Measurements from ENCODE around the gene MYO1F.
"Not testable (repeated sequence)": the region's sequence is repeated elsewhere in the genome, so short reads cannot be mapped to it uniquely, and the experiment has no call there.

Gene MYO1F

DNA sequence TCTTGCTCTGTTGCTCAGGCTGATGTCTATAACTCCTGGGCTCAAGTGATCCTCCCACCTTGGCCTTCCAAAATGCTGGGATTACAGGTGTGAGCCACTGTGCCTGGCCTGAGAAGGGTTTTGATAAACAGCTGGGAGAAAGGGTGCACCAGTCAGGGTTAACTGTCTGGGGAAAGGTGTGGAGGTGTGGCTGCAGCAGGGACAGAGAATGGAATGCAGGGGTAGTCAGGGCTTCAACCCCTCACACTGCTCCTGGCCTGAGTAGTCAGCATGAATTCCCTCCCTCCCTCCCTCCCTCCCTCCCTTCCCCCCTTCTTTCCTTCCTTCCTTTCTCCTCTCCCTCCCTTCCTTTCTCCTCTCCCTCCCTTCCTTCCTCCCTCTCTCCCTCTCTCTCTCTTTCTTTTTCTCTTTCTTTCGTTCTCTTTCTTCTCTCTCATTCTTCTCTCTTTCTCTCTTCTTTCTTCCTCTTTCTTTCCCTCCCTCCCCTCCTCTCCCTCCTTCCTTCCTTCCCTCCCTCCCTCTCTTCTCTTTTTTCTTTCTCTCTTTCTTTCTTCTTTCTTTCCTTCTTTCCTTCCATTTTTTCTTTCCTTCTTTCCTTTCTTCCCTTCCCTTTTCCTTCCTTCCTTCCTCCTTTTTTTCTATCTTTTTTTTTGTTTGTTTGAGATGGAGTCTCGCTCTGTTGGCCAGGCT lies 16.0 kb downstream of the MYO1F start:
- FAIRE-seq = no peak

DNA sequence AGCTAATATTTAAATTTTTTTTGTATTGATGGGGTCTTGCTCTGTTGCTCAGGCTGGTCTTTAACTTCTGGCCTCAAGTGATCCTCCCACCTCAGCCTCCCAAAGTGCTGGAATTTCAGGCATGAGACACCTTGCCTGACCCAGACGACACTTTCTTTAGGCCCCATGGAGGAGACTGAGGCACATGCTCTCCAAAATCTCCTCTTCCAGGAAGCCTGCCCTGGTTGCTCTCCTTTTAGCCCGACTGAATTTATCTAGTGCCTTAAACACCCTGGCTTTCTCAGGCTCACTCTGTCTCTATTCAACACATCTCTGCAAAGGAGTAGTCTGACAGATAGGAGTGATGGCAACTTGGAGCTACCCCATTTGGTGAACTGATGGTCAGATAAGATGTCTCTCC lies 18.9 kb downstream of the MYO1F start:
- no peak for FAIRE-seq

DNA sequence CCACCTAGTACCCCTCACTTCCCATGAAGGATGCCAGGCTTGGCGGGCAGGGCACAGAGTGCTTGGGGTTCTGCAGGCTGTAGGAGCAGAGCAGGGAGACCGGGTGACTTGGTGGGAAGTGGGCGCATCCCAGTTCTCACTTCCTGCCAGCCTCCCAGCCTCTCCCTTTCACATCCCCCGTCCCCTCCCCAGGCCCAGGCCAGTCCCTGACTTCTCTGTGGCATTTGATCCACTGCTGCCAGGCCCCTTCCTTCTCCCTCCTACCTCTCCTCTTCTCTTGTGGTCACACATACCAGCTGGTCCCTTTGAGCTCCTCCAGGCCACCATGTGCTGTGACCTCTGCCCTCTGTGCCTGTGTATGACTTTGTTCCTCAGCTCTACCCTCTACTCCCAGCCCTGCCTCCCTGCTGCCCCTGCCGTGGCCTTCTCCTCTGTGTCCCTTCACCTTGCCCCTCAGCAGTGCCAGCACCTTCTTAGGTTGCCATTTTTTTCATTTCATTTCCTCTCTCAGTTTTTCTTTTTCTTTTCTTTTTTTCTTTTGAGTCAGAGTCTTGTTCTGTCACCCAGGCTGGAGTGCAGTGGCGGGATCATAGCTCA lies 19.5 kb downstream of the MYO1F start:
- no peak for FAIRE-seq

DNA sequence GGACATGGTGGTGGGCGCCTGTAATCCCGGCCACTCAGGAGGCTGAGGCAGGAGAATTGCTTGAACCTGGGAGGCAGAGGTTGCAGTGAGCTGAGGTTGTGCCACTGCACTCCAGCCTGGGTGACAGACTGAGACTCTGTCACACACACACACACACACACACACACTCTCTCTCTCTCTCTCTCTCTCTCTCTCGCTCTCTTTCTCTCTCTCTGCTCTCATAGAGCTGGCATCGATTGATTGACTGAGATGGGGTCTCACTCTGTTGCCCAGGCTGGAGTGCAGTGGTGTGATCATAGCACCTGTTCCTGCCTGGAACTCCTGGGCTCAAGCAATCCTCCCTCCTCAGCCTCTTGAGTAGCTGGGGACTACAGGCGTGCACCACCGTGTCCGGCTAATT lies 23.5 kb downstream of the MYO1F start:
- not testable (repeated sequence) for FAIRE-seq

DNA sequence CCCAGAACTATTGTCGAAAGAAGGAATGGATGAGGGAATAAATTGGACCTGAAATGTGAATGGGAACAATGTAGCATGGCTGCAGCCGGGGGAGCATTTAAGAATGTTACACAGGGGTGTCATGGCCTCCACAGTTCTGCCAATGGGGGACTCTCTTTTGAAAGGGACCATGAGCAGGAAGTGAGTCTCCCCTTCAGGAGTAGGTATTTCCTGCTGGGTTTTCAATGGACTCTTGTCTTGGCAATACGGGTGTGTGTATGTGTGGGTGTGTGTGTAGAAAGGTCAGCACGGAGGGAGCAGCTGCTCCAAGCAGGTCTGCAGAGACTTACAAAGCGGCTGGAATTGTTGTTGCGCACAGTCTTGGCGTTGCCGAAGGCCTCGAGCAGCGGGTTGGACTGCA lies 24.4 kb downstream of the MYO1F start:
- FAIRE-seq = no peak

DNA sequence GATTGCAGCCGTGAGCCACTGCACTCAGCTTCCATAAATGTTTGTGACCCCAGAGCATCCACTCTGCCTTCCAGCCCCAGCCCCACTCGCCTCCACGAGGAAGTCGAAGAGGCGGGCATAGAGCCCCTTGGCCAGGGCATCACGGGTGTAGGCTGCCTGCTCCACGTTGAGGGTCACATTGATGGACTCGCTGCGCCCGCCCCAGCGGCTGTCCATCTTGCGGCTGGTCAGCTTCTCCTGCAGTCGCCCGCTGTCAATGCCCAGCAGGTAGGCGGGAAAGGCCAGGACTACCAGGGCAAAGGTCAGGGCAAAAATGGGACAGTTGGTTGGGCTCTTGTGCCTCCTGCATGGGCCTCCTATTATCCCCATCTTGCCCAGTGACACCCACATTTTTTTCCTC lies 27.2 kb downstream of the MYO1F start:
- FAIRE-seq = no peak

DNA sequence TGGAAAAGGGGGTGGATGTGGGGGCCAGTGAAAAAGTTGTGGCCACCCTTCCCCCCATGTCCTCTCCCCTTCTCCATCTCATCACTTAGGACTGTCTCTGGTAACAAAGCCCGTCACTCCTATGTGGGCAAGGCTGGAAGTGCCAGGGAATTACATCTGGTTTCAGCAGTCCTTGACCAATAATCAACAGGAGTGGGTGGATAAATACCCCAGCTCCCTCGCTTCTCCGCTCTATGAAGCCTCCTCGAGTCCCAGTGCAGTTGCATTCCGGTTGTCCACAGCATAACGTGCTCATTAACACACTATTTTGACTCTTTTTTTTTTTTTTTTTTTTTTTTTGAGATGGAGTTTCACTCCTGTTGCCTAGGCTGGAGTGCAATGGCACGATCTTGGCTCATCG lies 31.5 kb downstream of the MYO1F start:
- FAIRE-seq = no peak

DNA sequence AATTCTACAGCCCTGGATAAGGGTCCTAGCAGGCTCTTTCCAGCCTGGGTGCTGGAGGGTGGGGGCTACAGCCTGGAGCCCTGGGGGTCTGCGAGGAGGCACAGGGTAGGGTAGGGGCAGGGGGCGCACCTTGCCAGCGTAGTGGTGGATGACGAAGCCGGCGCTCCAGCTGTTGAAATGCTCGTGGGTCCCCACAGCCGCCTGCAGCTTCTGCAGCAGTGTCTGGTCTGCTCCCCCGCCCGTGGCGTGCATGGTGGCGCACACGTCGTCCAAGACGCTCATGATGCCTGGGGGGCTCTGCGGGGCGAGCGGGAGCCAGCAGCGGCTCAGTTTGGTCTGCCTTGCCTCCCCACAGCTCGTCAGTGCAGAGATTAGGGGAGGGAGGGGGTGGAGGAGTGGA lies 33.1 kb downstream of the MYO1F start:
- no peak for FAIRE-seq

DNA sequence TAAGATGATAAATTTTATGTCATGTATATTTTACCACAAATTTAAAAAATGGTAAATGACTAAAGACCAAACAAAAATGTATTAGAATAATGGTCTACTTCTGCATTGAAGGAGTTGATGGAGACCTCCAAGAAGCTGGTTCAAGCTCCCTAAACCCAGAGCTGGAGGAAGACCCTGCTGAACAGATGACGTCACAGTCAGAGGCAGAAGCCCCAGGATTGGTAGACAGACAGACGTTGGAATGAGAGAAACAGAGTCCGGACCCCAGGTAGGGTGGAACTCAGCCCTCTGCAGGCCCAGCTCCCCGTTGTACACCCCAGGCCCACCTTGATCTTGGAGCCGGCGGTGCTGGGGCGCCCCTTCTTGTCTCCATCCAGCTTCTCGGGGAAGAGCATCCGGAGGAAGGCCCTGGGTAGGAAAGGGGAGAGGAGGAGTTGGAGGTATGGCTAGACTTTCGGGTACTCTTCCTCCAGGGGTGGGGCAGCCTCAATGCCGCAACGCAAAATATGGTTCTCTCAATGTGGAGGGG lies 37.6 kb downstream of the MYO1F start:
- no peak for FAIRE-seq

DNA sequence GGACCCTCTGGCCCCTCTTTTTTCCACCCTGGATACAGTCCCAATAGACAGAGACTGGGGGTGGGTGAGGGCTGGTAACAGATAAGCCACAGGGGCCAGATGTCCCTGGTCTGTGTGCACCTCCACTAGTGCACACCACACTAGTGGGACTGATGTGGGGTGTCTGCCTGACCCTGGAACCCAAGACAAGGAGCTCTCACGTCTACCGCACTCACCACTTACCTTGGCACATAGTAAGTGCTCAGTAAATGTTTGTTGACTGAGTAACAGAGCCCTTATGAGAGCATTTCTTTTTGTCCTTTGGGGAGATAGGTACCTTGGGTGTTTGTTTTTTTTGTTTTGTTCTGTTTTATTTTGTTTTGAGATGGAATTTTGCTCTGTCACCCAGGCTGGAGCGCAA lies 40.1 kb downstream of the MYO1F start:
- FAIRE-seq = no peak

DNA sequence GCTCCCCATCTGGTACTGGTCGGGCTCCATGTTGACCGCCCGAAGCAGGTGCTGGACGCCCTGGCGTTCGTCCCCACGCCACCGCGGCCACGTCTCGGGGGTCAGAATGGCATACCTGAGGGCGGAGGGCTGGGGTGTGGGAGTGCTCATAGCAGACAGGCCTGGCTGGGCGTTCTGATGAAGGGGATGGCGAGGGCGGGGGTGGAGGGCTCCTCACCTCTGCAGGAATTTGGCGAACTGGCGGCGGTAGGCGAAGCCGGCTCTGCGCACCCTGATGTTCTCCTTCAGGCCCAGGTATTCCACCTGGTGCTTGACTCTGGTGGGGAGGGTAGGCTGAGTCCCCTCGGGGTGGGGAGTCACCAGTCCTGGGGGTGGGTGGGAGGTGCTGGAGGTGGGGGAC lies 41.0 kb downstream of the MYO1F start:
- FAIRE-seq = no peak

DNA sequence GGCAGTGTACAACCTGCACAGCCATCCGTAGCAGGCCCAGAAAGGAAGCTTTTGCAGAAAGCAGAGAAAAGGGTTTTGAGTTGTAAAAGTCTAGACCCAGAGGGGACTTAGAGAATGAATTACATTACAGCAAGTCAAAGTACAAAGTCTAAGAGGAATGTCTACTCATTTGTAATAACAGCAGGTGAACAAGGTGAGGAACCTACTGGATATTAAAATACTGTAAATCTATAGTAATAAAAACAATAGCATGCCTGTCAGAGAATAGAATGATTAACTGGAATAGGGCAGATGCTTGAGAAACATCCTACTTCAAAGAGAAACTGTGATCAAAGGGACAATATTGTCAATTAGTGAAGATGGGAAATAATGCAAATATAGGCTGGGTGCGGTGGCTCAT lies 45.0 kb downstream of the MYO1F start:
- no peak for FAIRE-seq

DNA sequence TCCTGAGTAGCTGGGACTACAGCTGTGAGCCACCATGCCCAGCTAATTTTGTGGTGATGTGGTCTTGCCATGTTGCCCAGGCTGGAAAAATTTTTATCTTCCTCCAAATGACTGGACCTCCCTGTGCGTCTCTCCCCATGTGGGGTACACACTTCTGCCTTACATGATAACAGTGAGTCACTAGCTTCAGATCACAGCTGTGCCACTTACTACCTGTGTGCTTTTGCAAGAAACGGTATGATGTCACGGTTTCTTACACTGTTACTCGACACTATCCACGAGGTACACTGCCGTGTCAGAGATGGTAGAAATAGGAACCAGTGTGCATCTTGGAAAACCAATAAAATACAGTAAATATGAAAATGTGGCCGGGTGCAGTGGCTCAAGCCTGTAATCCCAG lies 45.8 kb downstream of the MYO1F start:
- no peak for FAIRE-seq

DNA sequence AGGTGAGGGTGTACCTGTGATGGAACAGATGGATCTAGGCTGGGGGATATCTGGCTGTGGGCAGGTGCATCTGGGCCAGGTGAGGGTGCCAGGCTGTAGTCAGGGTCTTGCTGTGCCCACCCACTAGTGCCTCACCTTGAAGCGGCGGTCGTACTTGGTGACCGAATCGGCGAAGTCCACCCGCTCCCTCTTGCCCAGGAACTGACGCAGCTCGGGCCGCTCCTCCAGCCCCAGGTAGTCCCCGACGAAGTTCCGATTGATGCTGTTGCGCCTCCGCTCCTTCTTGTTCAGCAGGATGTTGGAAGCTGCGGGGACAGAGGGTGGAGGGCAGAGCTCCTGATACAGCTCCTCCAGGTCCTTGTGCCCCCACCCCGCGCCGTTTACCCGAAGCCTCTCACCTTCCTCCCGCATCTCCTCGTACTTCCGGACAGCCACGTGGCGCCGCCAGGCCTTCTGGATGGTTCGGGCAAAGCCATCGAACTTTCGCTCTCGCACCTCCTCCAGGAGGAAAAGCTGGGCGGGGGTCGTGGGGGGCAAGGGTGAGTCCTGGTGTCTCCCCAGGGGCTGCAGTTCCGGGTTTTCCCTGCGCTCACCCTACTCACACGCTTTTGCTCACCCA lies 47.1 kb downstream of the MYO1F start:
- no peak for FAIRE-seq

DNA sequence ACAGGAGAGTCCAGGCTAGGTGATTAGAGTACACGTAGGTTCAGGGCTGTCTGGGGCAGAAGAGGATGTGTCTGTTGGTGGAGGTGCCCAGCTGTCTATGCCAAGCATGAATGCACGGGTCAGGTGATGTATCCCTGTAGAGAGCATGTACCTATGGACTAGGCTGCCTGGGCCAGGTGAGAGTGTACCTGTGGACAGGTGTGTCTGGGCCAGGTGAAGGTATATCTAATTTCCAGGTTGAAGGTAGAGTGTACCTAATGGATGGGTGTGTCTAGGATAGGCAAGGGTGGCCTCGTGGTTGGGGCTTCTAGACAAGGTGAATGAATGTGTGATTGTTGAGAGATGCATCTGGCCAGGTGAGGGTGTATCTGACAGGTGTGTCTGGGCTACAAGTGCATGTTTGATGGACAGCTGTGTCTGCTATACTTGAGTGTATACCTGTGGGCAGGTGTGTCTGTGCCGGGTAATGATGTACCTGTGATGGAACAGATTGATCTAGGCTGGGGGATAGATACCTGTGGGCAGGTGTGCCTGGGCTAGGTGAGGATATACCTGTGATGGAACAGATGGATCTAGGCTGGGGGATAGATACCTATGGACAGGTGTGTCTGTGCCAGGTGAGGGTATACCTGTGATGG lies 47.8 kb downstream of the MYO1F start:
- no peak for FAIRE-seq

DNA sequence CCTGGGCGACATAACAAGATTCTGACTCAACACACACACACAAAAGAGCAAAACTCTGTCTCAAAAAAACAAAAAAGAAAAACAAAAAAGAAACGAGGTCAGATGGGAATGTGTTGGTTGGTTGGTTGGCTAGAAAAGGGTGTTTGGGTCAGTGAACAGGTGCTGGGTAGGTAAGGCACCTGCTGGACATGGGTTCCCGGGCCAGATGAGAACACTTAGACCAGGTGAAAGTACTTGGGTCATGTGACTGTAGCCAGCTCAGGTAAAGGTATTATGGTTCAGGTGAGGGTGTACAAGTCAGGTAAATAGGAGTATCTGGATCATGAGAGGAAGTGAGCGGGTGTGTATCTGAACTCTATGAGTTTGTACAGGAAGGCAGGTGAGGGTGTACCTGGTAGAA lies 48.7 kb downstream of the MYO1F start:
- no peak for FAIRE-seq

DNA sequence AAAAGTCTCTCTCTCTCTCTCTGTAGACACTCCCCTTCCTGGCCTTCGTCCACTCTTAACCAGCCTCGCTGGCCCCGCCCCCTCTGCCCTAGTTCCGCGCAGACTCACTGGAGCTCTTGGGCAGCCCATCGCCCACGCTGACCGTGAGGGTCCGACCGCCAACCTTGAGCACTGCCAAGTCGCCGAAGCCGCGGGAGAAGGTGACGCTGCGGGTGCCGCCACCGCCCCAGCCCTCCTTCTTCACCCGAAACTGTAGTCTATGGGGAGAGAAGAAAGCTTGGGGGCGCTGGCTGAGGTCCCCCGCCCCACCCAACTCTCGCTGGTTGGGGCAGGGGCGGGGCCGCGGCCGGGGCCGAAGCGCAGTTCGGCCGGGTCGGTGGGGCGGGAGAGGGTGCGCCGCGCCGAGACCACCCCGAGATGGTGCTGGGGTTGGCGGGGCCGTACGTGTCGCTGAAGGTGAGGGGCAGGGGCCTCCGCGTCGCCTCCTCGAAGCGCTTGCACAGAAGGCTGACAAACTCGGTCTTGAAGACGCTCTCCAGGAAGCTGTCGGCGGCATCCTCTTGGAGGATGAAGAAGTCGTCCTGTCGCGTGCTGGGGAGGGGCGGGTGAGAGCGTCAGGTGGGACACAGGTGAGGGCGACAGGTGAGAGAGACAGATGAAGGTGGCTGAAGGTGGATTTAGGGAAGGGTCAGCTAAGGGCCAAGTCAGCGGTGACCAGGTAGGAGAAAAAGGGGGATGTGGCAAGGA lies 50.7 kb downstream of the MYO1F start:
- FAIRE-seq = no peak

DNA sequence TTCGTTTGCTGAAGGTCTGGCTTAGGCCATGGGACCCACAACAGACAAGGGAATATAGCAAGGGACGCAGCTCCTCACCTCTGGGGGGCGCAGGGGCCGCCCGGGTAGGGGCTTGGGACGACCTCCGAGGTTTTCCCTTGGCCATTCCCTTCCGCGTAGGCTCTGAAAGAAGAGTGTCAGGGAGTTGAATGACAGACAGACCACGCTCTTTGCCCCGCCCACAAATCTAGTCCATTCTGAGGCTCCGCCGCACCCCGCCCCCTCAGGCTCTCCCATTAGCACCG lies 51.9 kb downstream of the MYO1F start:
- FAIRE-seq = no peak

DNA sequence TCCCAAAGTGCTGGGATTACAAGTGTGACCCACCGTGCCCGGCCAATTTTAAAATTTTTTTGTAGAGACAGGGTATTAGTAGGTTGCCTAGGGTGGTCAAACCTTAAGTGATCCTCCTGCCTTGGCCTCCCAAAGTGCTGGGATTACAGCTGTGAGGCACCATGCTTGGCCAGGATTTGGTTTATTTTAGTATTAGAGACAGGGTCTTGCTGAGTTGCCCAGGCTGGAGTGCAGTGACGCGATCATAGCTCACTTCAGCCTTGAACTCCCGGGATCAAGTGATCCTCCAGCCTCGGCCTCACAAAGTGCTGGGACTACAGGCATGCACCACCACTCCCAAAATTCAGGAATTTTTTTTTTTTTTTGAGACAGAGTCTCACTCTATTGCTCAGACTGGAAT lies 57.9 kb downstream of the MYO1F start:
- no peak for FAIRE-seq

DNA sequence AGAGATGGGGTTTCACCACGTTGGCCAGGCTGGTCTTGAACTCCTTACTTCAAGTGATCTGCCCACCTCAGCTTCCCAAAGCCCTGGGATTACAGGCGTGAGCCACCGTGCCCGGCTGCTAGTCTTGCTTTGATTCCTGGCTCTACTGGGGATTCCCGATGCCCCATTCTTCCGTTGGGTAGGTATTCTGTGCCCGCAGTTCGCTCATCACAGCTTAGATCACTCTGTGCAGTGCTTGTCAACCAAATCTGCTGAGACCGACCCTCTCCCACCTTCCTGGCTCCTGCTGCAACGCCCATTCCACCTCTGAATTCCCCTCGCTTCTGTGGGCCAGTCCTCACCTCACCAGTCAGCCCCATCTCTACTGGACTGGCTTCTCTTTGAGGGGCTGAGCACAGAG lies 58.7 kb downstream of the MYO1F start:
- FAIRE-seq = no peak

DNA sequence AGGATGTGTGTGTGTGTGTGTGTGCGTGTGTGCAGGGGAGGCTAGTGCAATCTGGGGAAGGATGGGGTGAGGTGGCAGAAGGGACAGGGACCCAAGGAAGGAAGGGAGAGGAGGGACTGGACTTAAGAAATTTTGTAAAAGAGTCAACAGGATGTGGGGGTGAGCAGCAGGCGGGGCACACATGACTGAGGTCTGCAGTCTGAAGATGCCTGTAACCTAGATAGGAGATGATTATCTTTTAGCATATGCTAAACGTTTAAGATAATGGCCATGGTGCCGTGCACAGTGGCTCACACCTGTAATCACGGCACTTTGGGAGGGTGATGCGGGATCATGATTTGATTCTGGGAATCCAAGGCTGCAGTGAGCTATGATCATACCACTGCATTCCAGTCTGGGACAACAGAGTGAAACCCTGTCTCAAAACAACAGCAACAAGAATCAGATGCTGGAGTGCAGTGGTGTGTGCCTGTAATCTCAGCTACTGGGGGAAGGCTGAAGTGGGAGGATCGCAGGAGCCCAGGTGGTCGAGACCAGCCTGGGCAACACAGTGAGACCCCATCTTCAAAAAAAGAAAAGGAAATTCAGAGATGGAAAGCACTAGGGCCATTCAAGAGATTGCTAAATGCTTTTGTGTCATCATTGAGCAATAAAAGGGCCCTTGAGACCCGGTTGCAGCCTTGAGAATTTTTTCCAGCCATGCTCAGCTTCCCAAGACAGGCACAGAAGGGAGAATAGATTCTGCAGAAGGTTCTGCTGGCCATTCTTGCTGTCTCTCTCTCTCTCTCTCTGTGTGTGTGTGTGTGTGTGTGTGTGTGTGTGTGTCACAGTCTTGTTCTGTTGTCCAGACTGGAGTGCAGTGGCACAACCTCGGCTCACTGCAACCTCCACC lies 59.4 kb downstream of the MYO1F start:
- no peak for FAIRE-seq

DNA sequence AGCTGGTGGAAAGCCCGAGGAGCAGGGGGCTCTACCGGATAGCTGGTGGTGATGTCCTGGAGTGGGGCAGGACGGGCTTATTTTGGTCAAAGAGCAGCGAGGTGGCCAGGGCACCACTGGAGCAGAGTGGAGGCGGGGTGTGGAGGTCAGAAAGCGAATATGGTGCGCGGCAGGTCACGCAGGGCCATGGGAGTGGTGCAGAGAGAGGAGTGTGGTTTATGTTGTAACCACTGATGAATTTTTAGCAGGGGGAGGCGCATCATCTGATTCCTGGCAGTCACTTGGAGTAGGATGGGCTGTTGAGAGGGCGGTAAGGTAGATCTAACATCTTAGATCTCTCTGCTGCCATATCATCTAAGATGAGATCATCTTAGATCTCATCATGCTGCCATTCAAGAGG lies 61.9 kb downstream of the MYO1F start:
- FAIRE-seq = no peak
